Suppressor macrophage treated with lipopolysaccharide for 4 hours (primary cell): ENCODE results near the gene ASB16.
A peak's percentile ranks its signal among the peaks of the same experiment; 100 is the strongest.

Experiments used
- DNase-seq: peaks from one replicate; pipeline ENCODE4 v3.0.0-alpha.2; 2020

The ASB16 gene

GRCh38 chr17:44190481-44190880, 20.0 kb downstream of the ASB16 start:
- DNase-seq: no peak

DNA sequence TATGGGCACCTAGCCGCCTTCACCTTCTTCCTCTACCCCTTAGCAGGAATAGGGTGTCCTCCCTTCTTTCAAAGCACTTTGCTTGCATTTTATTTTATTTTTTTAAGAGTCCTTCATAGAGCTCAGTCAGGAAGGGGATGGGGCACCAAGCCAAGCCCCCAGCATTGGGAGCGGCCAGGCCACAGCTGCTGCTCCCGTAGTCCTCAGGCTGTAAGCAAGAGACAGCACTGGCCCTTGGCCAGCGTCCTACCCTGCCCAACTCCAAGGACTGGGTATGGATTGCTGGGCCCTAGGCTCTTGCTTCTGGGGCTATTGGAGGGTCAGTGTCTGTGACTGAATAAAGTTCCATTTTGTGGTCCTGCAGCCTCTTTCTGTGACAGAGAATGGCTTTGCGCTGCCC, 20.9 kb downstream of the ASB16 start:
- DNase-seq: no peak

GRCh38 chr17:44191941-44192496, 21.5 kb downstream of the ASB16 start:
- DNase-seq: peak; percentile 30

DNA sequence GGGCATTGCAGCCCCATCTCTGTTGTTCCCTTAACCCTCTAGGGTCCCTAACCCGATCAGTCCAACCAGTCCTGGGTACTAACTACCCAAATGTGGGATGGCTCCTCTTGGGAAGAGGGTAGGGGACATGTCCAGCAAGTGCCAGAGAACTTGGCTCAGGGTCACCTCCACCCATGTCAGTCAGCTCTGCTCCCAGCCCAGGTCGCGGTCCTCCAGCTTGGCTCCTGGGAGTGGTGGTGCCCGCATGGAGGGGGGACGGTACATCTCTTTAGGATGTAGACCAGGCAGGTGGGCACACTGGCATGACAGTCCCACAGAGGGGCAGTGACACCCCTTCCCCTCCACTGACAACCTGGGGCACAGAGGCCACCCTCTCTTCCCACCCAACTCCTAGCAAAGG, 22.2 kb downstream of the ASB16 start:
- no peak for DNase-seq

DNA sequence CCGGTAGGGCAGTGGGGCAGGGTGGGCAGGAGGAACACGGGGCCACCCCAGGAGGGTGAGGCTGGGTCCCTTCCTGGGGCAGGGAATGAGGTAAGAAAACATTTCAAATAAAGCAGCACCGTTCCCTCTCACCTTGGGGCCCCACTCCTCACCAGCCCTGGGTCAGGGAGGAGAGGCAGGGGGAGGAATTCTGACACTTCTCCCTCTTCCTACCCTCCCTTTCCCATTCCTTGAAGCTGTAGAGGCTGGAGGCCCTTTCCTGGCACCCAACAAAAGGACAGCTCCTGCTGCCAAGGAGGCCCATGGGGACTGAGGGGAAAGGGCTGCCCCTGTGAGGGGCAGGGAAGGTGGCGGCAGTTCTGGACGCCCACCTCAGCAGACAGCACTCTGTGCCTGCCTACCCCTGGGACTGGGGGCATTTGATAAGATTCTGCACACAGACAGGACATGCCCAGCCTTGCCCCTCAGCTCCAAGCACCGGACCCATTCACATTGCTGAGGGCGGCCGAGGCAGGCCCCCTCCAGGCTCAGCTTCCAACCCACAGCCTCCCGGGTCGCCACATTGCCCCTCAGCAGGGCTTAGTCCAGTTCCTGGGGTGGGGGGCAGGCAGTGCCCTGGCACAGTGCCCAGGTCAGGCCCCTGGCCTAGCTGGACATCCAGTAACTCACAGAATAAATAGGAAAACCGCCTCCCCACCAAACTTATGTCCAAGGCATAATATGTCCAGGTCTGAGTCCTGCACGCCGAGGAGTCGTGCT, 23.0 kb downstream of the ASB16 start:
- no peak for DNase-seq

DNA sequence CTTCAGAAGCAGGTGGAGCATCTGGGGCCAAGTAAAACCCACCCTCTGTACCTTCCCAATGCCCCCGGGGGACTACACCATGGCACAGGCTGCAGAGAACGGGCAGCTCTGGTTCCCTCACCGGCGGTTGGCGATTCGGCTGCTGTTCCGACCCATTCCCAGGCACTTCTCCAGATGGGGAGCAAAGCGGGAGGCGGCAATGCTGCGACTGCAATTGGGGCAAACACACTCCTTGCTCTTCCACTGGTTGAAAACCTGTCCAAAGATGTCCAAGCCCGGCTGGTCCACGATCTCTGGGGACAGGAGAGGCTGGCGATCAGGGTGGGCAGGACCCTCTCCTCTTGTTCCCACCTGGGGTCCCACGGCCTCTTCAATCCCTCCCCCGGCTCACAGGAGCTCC, 26.6 kb downstream of the ASB16 start:
- no peak for DNase-seq

GRCh38 chr17:44197980-44198720, 27.6 kb downstream of the ASB16 start:
- peak; percentile 54 for DNase-seq

GRCh38 chr17:44198721-44199552, 28.4 kb downstream of the ASB16 start:
- DNase-seq: peak; percentile 80

DNA sequence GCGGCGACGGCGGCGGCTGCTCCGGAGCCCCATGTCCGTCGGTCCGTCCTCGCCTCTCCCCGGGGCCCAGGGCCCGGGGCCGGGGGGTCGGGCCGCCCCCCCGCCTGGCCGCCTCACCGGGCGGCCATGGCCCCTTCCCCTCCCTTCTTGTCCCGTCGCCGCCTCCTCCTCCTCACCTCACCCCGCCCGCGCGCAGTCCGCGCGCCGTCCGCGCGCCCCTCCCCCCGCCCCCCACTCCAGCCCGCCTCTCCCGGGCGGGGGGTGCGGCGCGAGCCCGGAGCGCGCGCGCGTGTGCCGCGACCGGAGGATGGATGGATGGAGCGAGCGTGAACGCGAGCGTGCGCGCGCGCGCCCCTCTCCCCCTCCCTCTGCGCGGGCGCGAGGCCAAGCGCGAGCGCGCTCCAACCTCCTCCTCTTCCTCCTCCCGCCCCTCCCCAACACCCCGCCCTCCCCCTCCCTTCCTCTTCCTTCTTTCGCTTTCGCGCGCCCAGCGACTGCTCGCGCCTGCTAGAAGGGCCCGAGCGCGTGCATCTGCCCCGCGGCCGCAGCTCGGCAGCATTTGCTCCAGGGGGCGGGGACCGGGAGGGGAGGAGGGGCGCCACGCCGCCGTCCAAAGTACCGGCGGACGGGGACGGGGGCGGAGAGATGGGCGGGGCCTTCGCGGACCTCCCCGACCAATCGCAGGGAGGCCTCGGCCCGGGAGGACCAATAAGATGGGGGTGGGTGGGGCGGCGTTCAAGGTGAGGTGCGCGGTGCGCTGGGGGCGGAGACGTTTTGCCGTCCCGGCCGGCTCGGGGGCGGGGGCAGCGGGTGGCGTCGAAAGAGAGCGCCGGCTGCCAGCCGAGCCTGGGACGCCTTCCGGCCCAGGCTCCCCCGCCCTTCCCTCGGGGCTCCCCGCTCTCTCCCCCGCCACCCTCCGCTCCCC, 29.3 kb downstream of the ASB16 start, which contains the start of gene ATXN7L3:
TSS of gene ATXN7L3 (minus strand) at position 332 of the 925 bp plus-strand sequence. CDS start 1,814 bp downstream, outside the sequence.
- DNase-seq: peak; percentile 99

GRCh38 chr17:44200478-44201155, 30.1 kb downstream of the ASB16 start:
- no peak for DNase-seq

- no peak for DNase-seq
These were observed 32.3 kb downstream of the ASB16 start for GRCh38 chr17:44202756-44203155.

GRCh38 chr17:44203731-44204440, 33.4 kb downstream of the ASB16 start:
- DNase-seq: peak; percentile 73

DNA sequence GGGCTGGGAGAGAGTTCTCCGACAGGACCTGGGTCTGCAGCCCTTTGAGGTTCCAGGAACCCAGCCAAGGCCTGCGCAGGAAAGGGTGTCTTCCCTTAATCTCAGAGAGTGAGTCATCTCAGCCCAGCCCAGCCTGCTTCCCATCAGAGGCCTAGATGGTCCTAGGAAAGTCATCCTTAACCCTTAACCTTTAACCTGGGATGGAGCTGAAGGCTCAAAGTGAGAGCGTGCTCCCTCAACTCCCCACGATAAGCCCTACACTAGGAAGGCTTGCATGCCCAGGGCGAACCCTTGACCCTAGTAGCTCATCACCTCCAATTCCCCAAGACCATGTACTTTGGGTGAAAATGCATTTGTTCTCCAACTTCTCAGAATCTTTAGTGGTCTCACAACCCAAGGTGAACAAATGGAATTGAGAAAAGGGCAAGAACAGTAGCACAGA, 34.0 kb downstream of the ASB16 start:
- peak; percentile 40 for DNase-seq

- no peak for DNase-seq
These were observed 35.7 kb downstream of the ASB16 start for GRCh38 chr17:44205962-44206824.

DNA sequence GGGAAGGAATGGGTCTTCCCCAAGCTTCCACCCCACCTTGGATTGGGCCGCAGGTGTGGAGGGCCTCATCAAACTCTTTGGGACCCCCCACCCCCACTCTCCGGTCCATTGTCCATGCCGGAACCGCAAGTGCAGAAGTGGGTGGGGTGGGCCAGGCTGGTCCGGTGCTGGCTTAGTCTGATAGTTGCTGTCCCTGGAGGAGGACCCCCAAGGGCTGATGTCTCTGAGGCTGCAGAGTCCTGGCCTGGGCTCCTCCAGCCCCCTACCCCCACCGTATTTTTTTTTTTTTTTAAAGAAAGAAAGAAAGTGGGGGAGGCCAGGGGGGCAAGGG, 36.3 kb downstream of the ASB16 start:
- DNase-seq: no peak

DNA sequence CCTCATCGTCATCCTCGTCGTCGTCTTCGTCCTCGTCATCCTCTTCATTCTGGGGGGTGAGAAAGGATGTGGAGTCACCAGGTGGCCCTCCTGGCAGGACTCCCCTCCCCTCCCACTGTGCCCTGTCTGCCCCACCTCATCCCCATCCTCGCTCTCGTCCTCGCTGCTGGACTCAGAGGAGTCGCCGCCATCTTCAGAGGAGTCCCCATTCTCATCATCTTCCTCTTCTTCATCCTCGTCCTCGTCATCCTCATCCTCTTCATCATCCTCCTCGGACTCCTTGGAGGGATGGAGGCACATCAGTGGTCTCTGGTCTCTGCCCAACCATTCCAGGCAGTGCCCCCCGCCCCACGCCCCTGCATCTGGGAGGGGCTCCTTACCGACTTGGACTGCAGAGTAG, 36.8 kb downstream of the ASB16 start:
- no peak for DNase-seq

DNA sequence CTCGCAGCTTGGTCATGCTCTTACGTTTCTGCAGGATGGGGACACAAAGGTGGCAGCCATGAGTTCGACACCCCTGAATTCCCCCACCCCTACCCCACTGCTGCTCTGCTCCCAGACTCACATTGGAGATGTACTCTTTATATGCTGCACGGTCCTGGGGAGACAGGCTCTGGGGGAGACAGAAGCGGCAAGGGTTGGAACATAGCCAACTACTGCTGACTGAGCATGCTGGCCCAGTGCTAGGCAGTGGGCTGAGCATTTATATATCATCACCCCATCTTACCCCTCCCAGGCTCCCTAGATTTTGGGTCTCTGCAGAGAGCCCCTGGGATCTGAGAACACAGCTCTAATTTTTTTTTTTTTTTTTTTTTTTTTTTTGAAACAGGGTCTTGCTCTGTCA, 37.2 kb downstream of the ASB16 start:
- DNase-seq: no peak

DNA sequence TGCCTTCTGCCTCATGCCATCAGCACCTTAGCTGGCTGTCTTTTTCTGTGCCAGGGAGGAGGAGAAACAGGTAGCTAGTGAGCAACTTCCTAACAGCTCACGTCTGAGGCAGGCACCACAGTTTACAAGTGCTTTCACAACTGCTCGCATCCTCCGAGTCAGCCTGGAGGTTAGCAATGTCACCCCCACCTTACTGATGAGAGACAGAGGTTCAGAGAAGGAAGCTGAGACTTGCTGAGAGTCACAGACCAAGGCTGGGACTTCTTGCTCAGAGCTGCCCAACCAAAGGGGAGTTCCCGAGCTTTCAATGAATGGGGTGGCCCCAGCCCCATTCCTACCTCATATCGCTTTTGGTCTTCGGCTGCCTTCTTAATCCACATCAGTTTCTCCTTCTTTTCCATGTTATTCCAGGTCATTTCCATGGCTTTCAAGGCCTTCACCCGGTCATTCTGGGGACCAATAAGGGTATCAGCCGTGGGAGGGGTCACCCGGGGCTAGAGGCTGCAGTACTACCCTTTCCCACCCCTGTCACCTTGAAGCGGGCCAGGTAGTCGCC, 39.4 kb downstream of the ASB16 start:
- DNase-seq: peak; percentile 46
